GM13977 (cell line): Measurements from ENCODE around the gene KRTAP10-5.
"Not testable (repeated sequence)": the region's sequence is repeated elsewhere in the genome, so short reads cannot be mapped to it uniquely, and the experiment has no call there.

Source experiments
- DNase-seq: peaks from one replicate; pipeline ENCODE4 v3.0.0; 2012; ENCODE audit warnings: low spot score
- in situ Hi-C: fragments of 300-500 bp; cut with MboI; formaldehyde crosslinking; loops from one replicate; pipeline ENCODE4 v1.12.0; 2022; ENCODE audit warnings: low sequenced_read_pairs, low pct_unique_long_range_greater_than_20kb, mixed read lengths, inconsistent platforms; ENCODE audit not compliant: unreplicated experiment
- TF ChIP-seq, protein P1 (sequence below): IDR thresholded peaks from 2 replicates; pipeline ENCODE4 v1.5.1; 2012; ENCODE audit warnings: mild to moderate bottlenecking, control low read depth; ENCODE audit not compliant: insufficient read depth; ENCODE audit errors: extremely low read depth, missing control alignments

The KRTAP10-5 gene

DNA sequence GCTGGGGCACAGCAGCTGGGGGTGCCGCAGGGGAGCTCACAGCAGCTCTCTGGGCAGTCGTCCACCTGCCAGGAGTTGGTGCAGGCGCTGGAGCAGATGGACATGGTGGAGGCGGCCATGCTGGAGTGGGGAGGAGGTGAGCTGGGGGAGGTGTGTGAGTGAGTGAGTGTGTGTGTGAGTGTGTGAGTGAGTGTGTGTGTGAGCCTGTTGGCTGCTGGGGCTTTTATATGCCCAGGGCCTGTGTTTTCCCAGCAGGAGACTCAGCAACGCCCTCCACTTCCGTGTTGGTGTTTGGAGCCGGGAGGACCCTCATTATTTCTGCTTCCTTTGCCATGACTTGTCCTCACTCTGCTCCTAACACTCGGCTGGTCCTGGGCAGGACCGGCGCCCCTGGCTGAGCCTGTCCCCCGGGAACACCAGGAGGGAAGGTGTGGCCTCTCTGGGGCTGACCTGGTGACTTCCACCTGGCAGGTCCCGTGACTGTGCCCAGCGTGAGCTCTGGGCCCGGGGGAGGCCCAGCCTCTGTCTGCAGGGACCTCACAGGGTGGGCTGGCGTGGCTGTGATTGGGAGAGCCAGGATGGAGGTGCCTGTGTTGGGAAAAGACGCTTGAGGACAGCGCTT is 29.0 kb downstream of the KRTAP10-5 start, which contains the start of gene KRTAP10-2:
Gene KRTAP10-2, minus strand, starts transcription at position 166 of the 622 bp plus-strand sequence. Its CDS starts 47 bp downstream, at position 119.
- in situ Hi-C loops = no loop called here
- TF ChIP-seq, protein P1, sequence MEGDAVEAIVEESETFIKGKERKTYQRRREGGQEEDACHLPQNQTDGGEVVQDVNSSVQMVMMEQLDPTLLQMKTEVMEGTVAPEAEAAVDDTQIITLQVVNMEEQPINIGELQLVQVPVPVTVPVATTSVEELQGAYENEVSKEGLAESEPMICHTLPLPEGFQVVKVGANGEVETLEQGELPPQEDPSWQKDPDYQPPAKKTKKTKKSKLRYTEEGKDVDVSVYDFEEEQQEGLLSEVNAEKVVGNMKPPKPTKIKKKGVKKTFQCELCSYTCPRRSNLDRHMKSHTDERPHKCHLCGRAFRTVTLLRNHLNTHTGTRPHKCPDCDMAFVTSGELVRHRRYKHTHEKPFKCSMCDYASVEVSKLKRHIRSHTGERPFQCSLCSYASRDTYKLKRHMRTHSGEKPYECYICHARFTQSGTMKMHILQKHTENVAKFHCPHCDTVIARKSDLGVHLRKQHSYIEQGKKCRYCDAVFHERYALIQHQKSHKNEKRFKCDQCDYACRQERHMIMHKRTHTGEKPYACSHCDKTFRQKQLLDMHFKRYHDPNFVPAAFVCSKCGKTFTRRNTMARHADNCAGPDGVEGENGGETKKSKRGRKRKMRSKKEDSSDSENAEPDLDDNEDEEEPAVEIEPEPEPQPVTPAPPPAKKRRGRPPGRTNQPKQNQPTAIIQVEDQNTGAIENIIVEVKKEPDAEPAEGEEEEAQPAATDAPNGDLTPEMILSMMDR = no peak
- no peak for DNase-seq

DNA sequence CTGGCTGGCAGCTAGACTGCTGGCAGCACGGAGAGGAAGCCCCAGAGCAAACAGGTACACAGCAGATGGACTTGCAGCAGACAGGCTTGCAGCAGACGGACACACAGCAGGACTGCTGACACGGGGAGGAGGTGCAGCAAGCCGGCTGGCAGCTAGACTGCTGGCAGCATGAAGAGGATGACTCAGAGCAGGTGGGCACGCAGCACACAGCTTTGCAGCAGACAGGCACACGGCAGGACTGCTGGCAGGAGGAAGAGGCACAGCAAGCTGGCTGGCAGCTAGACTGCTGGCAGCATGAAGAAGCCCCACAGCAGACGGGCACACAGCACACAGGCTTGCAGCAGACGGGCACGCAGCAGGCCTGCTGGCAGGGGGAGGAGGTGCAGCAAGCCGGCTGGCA is 29.6 kb downstream of the KRTAP10-5 start:
- in situ Hi-C loops = no loop called here
- no peak for DNase-seq
- TF ChIP-seq, protein P1 = no peak

DNA sequence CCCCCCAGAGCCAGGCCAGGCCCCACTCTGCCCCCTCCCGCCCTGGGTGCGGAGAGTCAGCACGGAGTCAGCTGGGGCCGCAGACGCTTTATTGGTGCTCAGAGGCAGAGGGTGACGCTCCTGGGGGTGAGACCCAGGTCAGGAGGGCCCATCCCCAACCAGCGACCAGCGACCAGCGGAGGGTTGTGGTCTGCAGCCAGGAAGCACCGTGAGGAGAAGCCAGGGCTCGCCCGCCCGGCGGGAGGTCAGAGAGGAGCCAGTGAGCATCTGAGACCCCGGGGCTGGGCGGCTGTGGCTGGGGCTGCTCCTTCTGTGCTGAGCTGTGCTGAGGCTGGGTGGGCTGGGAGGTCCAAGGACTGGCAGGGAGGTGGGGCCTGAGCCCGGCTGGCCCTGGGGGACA is 30.1 kb downstream of the KRTAP10-5 start:
- DNase-seq, in situ Hi-C loops: not testable (repeated sequence)

DNA sequence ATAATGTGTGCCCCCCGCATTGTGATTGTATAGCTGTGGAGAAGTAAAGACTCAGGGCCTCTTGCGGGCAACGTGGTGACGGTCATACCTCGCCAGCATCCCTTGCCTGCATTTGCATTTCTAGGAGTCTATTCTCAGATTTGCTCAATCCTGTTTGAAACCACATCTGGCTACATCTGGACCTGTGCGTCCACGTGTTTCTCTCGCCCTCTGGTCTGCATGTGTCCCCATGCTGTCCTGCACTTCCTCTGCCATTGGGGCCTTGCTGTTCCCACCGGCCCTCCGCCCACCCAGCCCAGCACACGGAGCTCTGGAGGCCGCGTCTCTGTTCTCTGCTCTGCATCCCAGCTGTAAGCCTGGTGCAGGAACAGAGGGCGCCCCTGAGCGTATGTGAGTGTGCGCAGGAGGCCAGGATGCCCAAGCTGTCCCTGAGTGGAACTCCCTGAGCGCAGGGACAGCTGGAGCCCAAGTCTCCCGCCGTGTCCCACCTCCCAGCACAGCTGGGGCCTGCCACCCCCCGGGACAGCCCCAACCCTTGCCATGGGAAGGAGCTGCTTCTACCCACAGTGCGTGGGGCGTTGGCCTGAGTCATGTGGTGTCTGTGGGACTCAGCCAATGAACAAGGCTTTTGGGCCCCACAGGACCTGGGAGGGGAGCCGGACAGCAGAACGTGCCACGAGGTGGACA is 30.7 kb downstream of the KRTAP10-5 start:
- TF ChIP-seq, protein P1 = no peak
- in situ Hi-C loops = no loop called here
- no peak for DNase-seq

DNA sequence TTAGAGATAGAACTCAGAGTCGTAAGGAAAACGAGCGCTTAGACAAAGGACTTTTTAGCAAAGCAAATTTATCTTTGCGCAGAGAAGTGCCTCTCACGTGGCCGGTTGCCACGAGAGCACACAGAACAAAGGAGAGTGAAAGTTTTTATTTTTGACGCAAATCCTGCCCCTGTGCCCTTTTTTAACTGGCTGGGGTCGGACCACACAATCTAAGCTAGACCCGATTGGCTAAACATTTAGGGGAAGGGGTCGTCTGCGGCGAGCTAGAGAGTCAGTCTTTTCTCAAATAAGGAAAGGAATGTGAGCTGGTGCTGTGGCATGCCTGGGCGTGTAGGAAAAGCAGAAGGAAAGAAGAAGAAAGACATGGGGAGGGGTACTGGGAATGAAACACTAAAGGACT is 31.5 kb downstream of the KRTAP10-5 start:
- TF ChIP-seq, protein P1 = no peak
- in situ Hi-C loops = no loop called here
- no peak for DNase-seq

DNA sequence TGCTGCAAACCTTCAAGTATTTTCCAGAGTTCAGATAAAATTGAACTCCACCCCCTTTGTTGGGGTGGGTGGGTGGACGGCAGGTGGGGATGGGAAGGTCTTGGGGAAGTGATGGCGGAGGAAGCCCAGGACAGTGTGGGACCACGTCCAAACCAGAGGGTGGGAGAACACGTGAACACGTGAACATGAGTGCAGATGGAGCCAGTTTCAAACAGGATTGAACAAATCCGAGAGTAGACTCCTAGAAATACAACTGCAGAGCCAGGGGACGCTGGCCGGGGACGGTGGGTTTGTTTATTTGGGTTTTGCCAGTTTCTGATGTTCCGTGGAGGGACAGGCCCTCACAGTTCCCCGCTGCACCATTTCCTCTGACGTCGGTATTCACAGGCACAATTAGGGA is 32.0 kb downstream of the KRTAP10-5 start:
- TF ChIP-seq, protein P1 = no peak
- no peak for DNase-seq
- in situ Hi-C loops = no loop called here

DNA sequence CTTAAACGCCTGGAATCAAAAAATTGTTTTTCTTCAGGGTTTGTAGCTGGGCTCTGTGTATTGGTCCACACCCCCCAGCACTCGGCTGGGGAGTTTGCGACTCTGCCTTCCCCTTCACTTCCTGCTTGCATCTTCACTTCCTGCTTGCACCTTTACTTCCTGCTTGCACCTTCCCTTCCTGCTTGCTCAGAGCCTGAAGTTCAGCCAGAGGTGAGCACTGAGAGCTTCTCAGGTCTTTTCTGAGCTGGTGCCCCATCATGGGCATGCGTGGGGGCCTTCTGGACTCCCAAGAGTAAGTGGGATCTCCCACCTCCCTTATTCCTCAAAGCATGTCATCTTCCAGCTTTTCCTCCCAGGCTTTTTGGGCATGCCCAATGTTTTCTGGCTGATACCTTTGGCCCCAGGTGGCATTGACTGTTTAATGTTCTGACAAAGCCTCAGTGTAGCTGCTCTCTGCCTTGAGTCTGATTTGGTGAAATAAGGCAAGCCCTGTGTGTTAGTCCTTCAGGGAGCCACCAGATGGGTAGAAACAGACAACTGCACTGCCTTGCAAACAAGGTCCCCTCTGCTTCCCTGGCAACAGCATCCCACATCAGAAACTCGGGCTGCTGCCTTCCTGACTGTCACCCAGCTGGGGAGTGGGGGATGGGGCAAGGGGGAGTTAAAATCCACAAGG is 32.6 kb downstream of the KRTAP10-5 start:
- TF ChIP-seq, protein P1 = no peak
- no peak for DNase-seq
- in situ Hi-C loops = no loop called here
